Measurements from ENCODE around the gene DLEC1. TPM values are rescaled to one million over a fixed set of nuclear protein-coding genes. Genes with fewer than 3 reads are reported as not detected.
"Not testable (repeated sequence)": the region's sequence is repeated elsewhere in the genome, so short reads cannot be mapped to it uniquely, and the experiment has no call there.

Gene DLEC1
- total RNA-seq, 1 experiment from 2014 or later = not detected

DNA sequence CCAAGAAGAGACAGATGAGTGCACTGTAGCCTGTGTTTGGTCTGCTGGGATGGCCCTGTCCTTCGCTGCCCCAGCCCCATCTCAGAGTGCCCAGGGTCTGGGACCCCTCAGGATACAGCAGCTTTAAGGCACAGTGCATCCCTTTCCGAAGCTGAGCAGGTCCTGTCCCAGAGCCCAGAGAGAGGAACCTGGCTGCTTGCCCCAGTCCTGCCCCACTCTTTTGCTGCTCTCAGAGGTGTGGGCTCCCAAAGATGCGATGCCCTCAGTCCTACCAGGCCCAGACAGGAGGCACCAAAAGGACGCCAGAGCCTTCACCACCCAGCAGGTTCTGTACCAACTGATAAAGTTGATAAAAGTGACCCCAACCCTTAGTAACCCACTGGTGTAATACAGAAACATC, 17.8 kb upstream of the DLEC1 start:
- peaks cover 5% of the 10 kb centered on the region; the same call in 1 of the 2 replicates for H3K4me1 ChIP-seq
- no peak for DNase-seq
- no peak overlapping the region for H3K27ac ChIP-seq
- no peak overlapping the region for H3K4me3 ChIP-seq
- H3K27me3 ChIP-seq = no peaks in the 10 kb centered on the region
- H3K36me3 ChIP-seq = no peaks in the 10 kb centered on the region
- H3K9me3 ChIP-seq (replicated peaks) = no peaks in the 10 kb centered on the region

DNA sequence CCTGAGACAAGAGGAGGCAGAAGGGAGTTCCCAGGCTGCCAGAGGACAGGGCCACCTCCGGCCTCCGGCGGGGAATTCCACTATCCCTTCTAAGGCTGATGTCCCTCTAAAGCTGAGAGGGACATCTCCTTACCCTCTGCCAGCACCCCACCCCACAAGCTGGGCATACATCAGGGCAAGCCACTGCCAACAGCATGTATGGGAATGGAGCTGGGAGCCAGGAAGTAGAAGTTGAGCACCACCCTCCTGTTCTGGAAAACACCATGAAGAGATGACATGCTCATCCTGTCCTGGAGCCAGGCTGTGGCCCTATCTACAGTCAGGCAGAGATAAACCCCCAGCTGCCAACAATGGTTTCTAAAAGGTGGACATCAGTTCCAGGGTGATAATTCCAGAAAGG, 16.7 kb upstream of the DLEC1 start:
- peaks cover 5% of the 10 kb centered on the region; the same call in 1 of the 2 replicates for H3K4me1 ChIP-seq
- H3K9me3 ChIP-seq (replicated peaks) = no peaks in the 10 kb centered on the region
- H3K36me3 ChIP-seq = no peaks in the 10 kb centered on the region
- no peak for DNase-seq
- H3K27me3 ChIP-seq = no peaks in the 10 kb centered on the region
- no peak overlapping the region for H3K4me3 ChIP-seq
- H3K27ac ChIP-seq = no peak overlapping the region

DNA sequence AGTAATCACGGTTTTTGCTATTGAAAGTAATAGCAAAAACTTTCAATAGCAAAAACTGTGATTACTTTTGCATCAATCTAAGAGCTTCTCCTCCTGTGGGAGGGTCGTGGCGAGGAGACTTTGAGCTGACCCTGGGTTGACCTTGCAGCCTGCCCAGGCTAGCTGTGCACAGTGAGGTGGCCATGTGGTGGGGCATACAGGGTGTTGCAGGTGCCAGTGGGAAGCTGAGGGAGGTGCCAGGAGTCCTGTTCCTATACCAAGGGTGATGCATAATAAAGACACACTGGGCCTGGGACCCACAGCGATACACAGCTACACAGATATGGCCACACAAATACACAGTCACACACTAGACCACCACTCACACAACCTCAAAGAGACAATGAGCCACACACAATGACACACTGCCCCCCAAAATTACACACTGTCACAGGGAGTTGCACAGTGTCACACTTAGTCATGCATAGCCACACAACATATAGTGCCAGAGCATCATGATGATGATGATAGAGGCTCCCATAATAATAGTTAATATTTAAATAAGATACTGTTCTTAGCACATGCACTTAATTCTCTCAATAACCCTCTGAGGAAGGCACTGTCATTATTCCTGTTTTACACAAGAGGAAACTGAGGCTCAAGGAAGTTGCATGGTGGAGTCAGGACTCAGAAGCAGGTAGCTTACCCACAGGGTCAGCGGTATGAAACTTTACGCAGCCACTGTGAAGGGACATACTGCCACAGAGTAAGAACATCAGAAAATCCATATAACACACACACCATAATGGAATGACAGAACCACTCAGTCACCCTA, 15.9 kb upstream of the DLEC1 start:
- no peaks in the 10 kb centered on the region for H3K27me3 ChIP-seq
- H3K9me3 ChIP-seq (replicated peaks) = no peaks in the 10 kb centered on the region
- no peaks in the 10 kb centered on the region for H3K36me3 ChIP-seq
- DNase-seq = no peak
- no peak overlapping the region for H3K27ac ChIP-seq
- H3K4me1 ChIP-seq = peaks cover 5% of the 10 kb centered on the region; the same call in 1 of the 2 replicates
- H3K4me3 ChIP-seq = no peak overlapping the region

DNA sequence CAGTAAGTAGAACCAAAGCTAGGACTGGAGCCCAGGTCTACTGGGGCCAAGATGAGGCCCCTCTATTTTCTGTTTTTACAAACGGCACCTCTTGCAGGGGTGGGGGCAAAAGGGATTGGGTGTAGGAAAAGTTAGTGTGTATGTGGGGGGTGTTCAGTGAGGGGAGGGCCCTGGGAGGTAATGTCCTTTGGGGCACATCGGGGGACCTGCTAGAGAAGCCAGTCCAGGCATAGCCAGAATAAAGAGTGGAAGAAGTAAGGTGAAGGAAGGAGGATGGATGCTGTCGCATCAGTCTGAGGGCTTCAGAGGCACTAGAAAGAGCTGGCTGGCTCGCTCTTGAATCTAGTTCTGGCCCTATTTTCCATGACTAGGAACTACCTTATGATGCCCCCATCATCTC, 12.2 kb upstream of the DLEC1 start:
- no peaks in the 10 kb centered on the region for H3K9me3 ChIP-seq (replicated peaks)
- H3K27ac ChIP-seq = no peak overlapping the region
- H3K36me3 ChIP-seq = no peaks in the 10 kb centered on the region
- DNase-seq = no peak
- no peak overlapping the region for H3K4me3 ChIP-seq
- H3K27me3 ChIP-seq = no peaks in the 10 kb centered on the region
- peaks cover 5% of the 10 kb centered on the region; the same call in 1 of the 2 replicates for H3K4me1 ChIP-seq

DNA sequence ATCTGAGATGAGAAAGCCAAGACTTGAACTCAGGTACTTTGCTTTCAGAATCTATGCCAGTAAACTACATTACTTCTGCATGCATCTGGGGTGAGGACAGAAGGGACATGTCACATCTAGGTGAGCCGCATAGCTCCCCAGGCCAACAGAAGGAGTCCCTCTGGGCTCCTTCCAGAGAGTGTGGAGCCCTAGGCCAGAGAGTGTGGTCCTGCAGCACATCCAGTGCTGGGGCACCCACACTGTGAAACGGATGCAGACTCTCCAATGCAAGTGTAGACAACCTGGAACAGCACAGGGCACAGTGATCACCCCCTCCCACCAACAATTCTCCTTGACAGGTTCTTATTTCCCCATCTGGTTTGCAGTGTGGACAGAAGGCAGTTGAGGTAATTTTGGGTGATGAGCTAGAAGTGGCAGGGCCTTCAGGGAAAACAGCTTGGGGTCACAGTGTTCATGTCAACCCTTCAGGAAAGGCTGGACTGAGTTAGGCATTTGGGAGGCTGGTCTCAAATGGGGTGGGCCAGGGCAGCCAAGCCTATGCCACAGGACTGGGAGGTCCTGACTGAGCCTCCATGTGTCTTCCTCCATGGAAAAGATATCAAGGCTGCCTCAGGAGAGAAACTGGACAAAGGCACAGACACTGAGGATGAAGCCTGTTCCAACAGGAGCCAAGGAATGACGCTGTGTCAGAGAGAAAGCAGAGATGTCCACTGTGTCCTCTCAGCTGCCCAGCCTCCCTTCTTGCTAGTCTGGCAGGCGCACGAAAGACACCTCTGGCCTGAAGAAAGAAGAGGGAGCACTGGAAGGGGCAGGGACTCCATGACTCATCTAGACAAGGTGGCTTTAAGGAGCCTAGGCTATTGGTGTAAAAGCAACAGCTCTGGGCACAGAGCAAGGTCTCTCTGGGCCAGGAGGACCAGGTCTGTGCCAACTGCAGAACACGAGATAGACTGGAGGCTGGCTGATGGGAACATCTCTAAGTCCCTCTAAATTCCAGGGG, 11.2 kb upstream of the DLEC1 start:
- no peak overlapping the region for H3K4me3 ChIP-seq

DNA sequence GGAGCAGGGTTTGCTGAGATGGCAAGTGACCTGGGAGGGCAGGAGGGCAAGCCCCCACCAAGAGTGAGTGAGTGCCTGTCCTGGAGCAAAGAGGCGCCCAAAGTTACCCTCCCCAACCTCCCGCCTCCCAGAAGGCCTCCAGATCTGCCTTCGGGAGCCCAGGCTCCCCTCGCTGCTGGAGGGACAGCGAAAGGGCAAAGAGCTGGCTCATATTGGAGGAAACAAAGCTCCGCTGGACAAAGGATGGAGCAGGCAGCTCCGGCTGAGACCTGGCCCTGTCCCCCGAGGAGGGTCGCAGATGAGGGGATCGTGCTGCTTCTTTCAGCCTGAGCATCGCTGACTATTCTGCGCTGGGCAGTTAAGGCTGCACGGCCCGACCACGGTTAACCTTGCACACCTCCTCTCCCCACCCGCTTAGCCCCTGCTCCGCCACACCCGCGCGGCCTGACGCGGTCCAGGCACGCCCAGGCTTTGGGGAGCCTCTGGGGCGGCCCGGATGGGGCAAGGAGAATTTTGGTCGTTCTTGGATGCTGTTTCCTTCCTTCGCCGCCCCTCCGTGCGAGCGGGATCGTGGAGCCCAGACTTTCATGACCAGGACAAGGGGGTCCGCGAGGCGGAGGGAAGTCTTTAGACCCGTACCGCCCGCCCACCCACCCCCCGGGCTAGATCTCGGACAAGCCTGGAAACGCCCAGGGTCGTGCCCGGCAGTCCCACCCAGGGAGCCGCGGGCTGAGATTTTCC, 10.2 kb upstream of the DLEC1 start:
- Histone ChIP-seq H3K36me3 (no peaks in the 10 kb centered on the region), H3K4me3 (peak overlapping the region; percentile 46), H3K4me1 (peaks cover 5% of the 10 kb centered on the region; the same call in 1 of the 2 replicates), H3K27ac (no peak overlapping the region), H3K27me3 (no peaks in the 10 kb centered on the region), H3K9me3 (replicated peaks) (no peaks in the 10 kb centered on the region)
- DNase-seq = no peak

More for the DNA sequence above, 11.2 kb upstream of the DLEC1 start:
- DNase-seq = no peak
- no peaks in the 10 kb centered on the region for H3K36me3 ChIP-seq
- peaks cover 5% of the 10 kb centered on the region; the same call in 1 of the 2 replicates for H3K4me1 ChIP-seq
- H3K27me3 ChIP-seq = no peaks in the 10 kb centered on the region
- no peaks in the 10 kb centered on the region for H3K9me3 ChIP-seq (replicated peaks)
- no peak overlapping the region for H3K27ac ChIP-seq

DNA sequence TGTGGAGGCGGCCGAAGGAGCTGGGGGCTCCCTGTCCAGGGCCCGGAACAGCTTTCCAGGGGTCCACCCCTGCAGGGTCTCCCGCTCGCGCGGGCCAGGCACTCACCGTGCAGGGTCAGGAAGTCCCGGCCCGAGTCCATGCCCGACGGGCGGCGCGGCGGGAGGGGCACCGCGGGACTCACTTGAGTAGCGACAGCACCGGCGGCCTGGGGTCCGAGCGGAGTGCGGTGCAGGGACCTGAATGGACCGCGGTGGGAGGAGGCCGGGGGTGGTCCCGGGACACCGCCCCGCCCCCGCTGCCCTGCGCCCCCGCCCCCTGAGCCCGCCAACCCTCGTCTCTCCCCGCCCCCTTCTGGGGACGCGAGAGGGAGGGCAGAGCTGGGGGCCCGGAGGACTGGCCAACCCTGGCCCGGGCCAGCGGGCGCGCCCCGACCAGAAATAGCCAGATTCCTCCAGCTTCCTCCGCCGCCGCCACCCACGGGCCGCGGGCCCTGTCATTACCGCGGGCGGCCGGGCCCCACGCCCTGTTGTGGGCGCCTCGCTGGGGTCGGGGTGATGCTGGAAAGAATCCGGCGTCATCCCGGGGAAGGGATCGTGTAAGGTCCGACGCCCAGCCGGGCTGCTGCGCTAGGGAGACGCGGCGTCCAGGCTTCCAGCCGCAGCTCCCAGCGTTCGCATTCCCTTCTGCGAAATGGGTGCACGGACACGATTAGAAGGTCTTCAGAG, 9.4 kb upstream of the DLEC1 start, which contains the start of gene PLCD1:
Gene PLCD1 (minus strand): TSS at position 243 of the 726 bp plus-strand sequence. CDS start 103 bp downstream, at position 140.
- peak; percentile 17 to 37 for DNase-seq
- H3K4me3 ChIP-seq = peak within 1 kb of the TSS; percentile 46
- no peaks in the 10 kb centered on the region for H3K27me3 ChIP-seq
- no peak within 1 kb of the TSS for H3K27ac ChIP-seq
- H3K4me1 ChIP-seq = peaks cover 5% of the 10 kb centered on the region; the same call in 1 of the 2 replicates
- H3K9me3 ChIP-seq (replicated peaks) = no peaks in the 10 kb centered on the region
- no peaks in the 10 kb centered on the region for H3K36me3 ChIP-seq

DNA sequence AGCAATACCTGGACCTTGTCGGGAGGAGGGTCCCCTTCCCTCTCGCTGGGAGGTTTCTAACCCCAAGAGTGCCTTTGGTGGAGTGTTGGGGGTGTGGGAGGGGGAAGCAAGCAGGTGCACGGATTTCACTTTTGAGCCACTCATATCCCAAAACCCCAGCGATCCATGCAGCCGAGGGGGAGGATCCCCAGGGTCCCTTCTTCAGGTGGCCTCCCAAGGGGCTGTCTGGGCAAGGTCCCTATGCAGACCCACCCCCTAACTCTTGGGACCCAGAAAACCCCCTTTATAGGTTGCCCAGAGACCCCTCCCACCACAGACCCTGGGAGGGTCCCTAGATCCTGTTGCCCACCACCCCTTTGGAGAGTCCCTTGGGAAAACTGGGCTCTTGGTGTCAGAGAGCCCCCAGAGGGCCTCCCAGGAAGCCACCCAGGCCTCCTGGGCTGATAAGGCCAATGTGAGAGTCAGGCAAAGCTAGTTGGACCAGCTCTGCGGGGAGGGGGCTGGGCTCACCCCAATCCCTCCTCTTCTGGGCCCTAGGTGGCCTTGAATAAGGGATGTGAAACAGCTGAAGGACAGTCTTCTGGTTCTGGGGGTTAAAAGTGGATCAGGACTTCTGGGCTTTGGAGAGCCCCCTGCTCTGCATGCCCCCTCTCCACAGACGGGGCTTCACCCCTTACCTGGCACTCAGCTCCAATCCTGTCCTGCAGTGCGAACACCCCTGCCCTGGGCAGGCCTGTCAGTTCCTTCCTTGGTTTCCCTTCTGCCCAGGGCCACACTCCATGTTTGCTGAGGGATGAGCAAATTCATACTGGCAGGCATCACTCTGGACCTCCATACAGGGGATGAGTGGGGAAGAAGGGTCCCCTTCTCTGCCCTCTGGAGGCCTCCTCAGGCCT, 8.6 kb upstream of the DLEC1 start:
- Histone ChIP-seq H3K4me1 (peaks cover 4% of the 10 kb centered on the region; the same call in 1 of the 2 replicates), H3K36me3 (no peaks in the 10 kb centered on the region), H3K27ac (no peak overlapping the region), H3K27me3 (no peaks in the 10 kb centered on the region), H3K9me3 (replicated peaks) (no peaks in the 10 kb centered on the region), H3K4me3 (peak overlapping the region; percentile 46)
- DNase-seq = no peak

DNA sequence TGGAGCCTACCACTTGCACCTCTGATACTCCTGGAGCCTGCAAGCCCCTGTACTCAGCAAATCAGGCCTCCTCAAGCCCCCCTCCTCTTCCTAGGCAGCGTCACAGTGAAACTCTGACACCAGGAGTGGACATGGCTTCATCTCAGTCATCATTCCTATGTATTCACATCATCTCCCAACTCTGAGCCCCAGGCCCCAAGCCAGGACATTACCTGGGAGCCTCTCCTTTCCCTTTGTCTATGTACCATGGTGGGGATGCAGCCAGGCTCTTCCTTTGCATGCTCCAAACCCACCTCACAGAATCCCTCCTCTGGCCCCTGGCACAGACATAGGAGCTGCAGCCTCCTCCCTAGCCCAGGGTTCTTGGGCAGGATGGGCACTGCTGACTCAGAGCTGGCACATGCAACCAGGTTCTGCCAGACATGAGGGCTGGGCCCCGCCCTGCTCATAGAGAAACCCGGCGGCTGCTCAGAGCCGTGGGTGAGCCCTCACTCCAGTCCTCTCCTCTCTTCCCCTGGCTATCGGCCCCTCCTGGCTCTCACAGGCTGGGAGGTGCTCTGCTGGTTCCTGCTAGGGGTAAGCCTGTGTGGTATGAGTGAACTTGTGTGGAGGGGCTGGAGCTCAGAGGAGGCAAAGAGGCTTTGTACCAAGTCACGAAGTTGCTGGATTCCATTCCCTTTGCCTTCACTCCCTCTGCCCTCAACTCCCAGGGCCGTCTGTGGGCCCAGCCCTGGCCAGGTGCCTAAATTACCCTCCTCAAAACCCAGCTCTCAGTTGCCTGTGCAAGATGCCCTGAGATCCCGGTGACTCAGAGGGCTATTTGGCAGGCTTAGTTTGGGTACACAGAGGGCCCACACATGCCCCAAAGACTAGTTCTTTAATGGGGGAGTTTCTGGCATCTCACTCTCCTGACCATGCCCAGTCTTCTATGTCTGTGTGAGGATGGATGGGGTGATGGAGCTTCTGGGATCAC, 7.7 kb upstream of the DLEC1 start:
- Histone ChIP-seq H3K36me3 (no peaks in the 10 kb centered on the region), H3K9me3 (replicated peaks) (no peaks in the 10 kb centered on the region), H3K27me3 (no peaks in the 10 kb centered on the region), H3K27ac (no peak overlapping the region), H3K4me3 (no peak overlapping the region), H3K4me1 (no peaks in the 10 kb centered on the region)
- DNase-seq = no peak

DNA sequence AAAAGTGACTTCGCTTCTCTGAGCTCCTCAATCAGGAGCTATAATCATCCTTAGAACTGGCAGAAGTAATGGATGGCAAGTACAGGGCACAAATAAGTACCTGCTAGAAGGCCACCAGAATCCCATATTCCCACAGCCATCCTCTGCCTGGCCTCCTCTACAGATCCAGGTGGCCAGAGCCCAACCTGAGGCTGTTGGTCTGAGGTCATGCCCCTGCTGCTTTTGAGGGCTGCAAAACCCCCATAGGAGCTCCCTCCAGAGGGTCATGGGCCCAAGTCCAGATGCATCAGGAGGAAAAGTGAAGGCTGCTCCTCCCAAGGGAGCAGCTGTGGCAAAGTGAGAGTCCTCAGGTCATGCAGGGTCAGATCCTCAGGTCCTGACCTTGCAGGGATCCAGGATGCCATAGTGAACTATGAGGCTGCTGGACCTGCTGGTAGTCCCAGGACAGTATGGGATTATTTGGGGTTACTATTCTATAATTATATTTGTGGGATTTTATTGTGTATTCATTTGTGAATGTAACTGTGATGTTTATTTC, 6.6 kb upstream of the DLEC1 start:
- H3K4me3 ChIP-seq = no peak overlapping the region
- H3K9me3 ChIP-seq (replicated peaks) = no peaks in the 10 kb centered on the region
- no peak overlapping the region for H3K27ac ChIP-seq
- DNase-seq = no peak
- no peaks in the 10 kb centered on the region for H3K27me3 ChIP-seq
- no peaks in the 10 kb centered on the region for H3K36me3 ChIP-seq
- no peaks in the 10 kb centered on the region for H3K4me1 ChIP-seq

DNA sequence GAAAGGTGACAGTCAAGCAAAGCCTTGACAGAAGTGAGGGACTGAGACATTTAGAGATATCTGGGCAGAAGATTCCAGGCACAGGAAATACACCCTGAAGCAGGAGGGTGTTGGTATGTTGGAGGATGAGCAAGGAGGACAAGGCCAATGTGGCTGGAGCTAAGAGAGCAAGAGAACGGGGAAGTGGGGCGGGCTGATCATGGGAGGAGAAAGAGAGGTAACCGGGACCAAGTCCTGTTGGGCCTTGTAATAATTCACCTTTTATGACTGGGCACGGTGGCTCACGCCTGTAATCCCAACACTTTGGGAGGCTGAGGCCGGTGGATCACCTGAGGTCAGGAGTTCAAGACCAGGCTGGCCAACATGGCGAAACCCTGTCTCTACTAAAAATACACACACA, 5.4 kb upstream of the DLEC1 start:
- H3K4me1 ChIP-seq; H3K27ac ChIP-seq; H3K36me3 ChIP-seq; H3K27me3 ChIP-seq; H3K4me3 ChIP-seq; H3K9me3 ChIP-seq (replicated peaks); DNase-seq: not testable (repeated sequence)

DNA sequence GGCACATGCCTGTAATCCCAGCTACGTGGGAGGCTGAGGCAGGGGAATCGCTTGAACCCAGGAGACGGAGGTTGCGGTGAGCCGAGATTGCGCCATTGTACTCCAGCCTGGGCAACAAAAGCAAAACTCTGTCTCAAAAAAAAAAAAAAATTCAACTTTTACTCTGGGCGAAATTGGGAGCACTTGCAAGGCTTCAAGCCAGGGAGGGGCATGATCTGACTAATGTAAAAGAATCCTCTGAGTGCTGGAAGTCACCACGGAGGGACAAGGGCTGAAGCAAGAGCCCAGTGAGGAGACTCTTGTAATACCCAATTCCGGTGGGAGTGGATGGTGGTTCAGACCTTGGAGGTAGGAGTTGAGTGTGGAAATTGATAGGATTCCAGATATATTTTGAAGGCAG, 4.7 kb upstream of the DLEC1 start:
- not testable (repeated sequence) for H3K4me3 ChIP-seq; H3K36me3 ChIP-seq; H3K27ac ChIP-seq; H3K27me3 ChIP-seq; H3K9me3 ChIP-seq (replicated peaks); DNase-seq; H3K4me1 ChIP-seq
